Activated CD4-positive, alpha-beta T cell treated with anti-CD3 and anti-CD28 coated beads, Interleukin-2, amount 10 ng/mL, durations not matched to agents 24 days and 14 days (primary cell): ENCODE data around the gene MACROD2. TPM values are rescaled to one million over a fixed set of nuclear protein-coding genes. Genes with fewer than 3 reads are reported as not detected.

Source experiments
- DNase-seq: peaks from one replicate; pipeline ENCODE4 v3.0.0; 2022
- H3K27ac Mint-ChIP-seq: one replicate; pipeline ENCODE4 v1.8.0; 2022; ENCODE audit warnings: mild to moderate bottlenecking, mixed read lengths
- H3K27me3 Mint-ChIP-seq: one replicate; pipeline ENCODE4 v1.8.0; 2022; ENCODE audit warnings: mixed read lengths
- H3K36me3 Mint-ChIP-seq: one replicate; pipeline ENCODE4 v1.8.0; 2022; ENCODE audit warnings: low read depth, mild to moderate bottlenecking, mixed read lengths
- H3K4me1 Mint-ChIP-seq: one replicate; pipeline ENCODE4 v1.8.0; 2021; ENCODE audit warnings: mixed read lengths
- H3K4me3 Mint-ChIP-seq: one replicate; pipeline ENCODE4 v1.8.0; 2022; ENCODE audit warnings: mild to moderate bottlenecking, moderate library complexity, mixed read lengths
- H3K9me3 Mint-ChIP-seq: one replicate; pipeline ENCODE4 v1.8.0; 2021; ENCODE audit warnings: mixed read lengths
- intact Hi-C: fragments of 100-400 bp; cut with micrococcal nuclease; formaldehyde crosslinking; loops from one replicate; pipeline ENCODE4 v1.15.1; 2023
- total RNA-seq: library from RNA; stranded (reverse); gene quantifications from 2 replicates; pipeline ENCODE4 v1.2.3, GENCODE V29; 2022

MACROD2 gene
- total RNA-seq, 1 donor from 2014 or later, result not detected

GRCh38 chr20:15655295-15655874 lies 1660.1 kb downstream of the MACROD2 start:
- intact Hi-C loops, result no loop called here
- H3K4me1 Mint-ChIP-seq, result no peaks in the 10 kb centered on the region
- H3K36me3 Mint-ChIP-seq, result no peaks in the 10 kb centered on the region
- H3K27me3 Mint-ChIP-seq, result no peaks in the 10 kb centered on the region
- H3K9me3 Mint-ChIP-seq, result no peaks in the 10 kb centered on the region
- no peak for DNase-seq
- H3K4me3 Mint-ChIP-seq, result no peak overlapping the region
- H3K27ac Mint-ChIP-seq, result no peak overlapping the region

- H3K4me3 Mint-ChIP-seq, result no peak overlapping the region
- no peaks in the 10 kb centered on the region for H3K4me1 Mint-ChIP-seq
- no peaks in the 10 kb centered on the region for H3K36me3 Mint-ChIP-seq
- intact Hi-C loops, result no loop called here
- no peak for DNase-seq
- H3K27me3 Mint-ChIP-seq, result no peaks in the 10 kb centered on the region
- H3K9me3 Mint-ChIP-seq, result no peaks in the 10 kb centered on the region
- no peak overlapping the region for H3K27ac Mint-ChIP-seq
Measured at GRCh38 chr20:15656124-15656523, 1660.8 kb downstream of the MACROD2 start.

- intact Hi-C loops, result no loop called here
- H3K36me3 Mint-ChIP-seq, result no peaks in the 10 kb centered on the region
- H3K4me3 Mint-ChIP-seq, result no peak overlapping the region
- H3K9me3 Mint-ChIP-seq, result no peaks in the 10 kb centered on the region
- H3K27me3 Mint-ChIP-seq, result no peaks in the 10 kb centered on the region
- DNase-seq, result no peak
- no peak overlapping the region for H3K27ac Mint-ChIP-seq
- H3K4me1 Mint-ChIP-seq, result no peaks in the 10 kb centered on the region
Measured at GRCh38 chr20:15658295-15658694, 1663.0 kb downstream of the MACROD2 start.

- Mint-ChIP-seq H3K36me3 (no peaks in the 10 kb centered on the region), H3K27me3 (no peaks in the 10 kb centered on the region), H3K4me1 (no peaks in the 10 kb centered on the region), H3K9me3 (peaks cover 3% of the 10 kb centered on the region), H3K4me3 (no peak overlapping the region), H3K27ac (no peak overlapping the region)
- intact Hi-C loops, result no loop called here
- DNase-seq, result no peak
Measured at GRCh38 chr20:15673206-15673605, 1677.9 kb downstream of the MACROD2 start.

GRCh38 chr20:15674253-15675060 lies 1679.1 kb downstream of the MACROD2 start:
- DNase-seq, result no peak
- no peak overlapping the region for H3K4me3 Mint-ChIP-seq

GRCh38 chr20:15675061-15675514 lies 1679.8 kb downstream of the MACROD2 start:
- no peak for DNase-seq
- no peak overlapping the region for H3K27ac Mint-ChIP-seq
- intact Hi-C loops, result no loop called here
- H3K4me3 Mint-ChIP-seq, result no peak overlapping the region
- H3K27me3 Mint-ChIP-seq, result no peaks in the 10 kb centered on the region
- no peaks in the 10 kb centered on the region for H3K4me1 Mint-ChIP-seq
- no peaks in the 10 kb centered on the region for H3K36me3 Mint-ChIP-seq
- H3K9me3 Mint-ChIP-seq, result peaks cover 3% of the 10 kb centered on the region

More at GRCh38 chr20:15674253-15675060, 1679.1 kb downstream of the MACROD2 start:
- Mint-ChIP-seq H3K27ac (no peak overlapping the region), H3K9me3 (peaks cover 3% of the 10 kb centered on the region), H3K36me3 (no peaks in the 10 kb centered on the region), H3K27me3 (no peaks in the 10 kb centered on the region), H3K4me1 (no peaks in the 10 kb centered on the region)
- intact Hi-C loops, result no loop called here

- Mint-ChIP-seq H3K27me3 (no peaks in the 10 kb centered on the region), H3K27ac (no peak overlapping the region), H3K9me3 (peaks cover 4% of the 10 kb centered on the region), H3K4me1 (no peaks in the 10 kb centered on the region), H3K36me3 (no peaks in the 10 kb centered on the region), H3K4me3 (no peak overlapping the region)
- DNase-seq, result no peak
- intact Hi-C loops, result no loop called here
Measured at GRCh38 chr20:15675813-15676484, 1680.6 kb downstream of the MACROD2 start.

GRCh38 chr20:15676815-15677214 lies 1681.5 kb downstream of the MACROD2 start:
- Mint-ChIP-seq H3K4me1 (no peaks in the 10 kb centered on the region), H3K27me3 (no peaks in the 10 kb centered on the region), H3K9me3 (peaks cover 9% of the 10 kb centered on the region), H3K36me3 (no peaks in the 10 kb centered on the region), H3K27ac (no peak overlapping the region), H3K4me3 (no peak overlapping the region)
- intact Hi-C loops, result no loop called here
- DNase-seq, result no peak

- Mint-ChIP-seq H3K27ac (no peak overlapping the region), H3K9me3 (peaks cover 5% of the 10 kb centered on the region), H3K36me3 (no peaks in the 10 kb centered on the region), H3K4me1 (no peaks in the 10 kb centered on the region), H3K27me3 (no peaks in the 10 kb centered on the region), H3K4me3 (no peak overlapping the region)
- DNase-seq, result no peak
- intact Hi-C loops, result no loop called here
Measured at GRCh38 chr20:15682690-15683089, 1687.4 kb downstream of the MACROD2 start.

- H3K4me3 Mint-ChIP-seq, result no peak overlapping the region
Measured at GRCh38 chr20:15692570-15692969, 1697.3 kb downstream of the MACROD2 start.

GRCh38 chr20:15699431-15700146 lies 1704.3 kb downstream of the MACROD2 start:
- intact Hi-C loops, result loop anchor here (10.0 kb wide), 1 partner anchor 775 kb away; no protein-coding TSS in a partner anchor
- no peak for DNase-seq
- Mint-ChIP-seq H3K27me3 (no peaks in the 10 kb centered on the region), H3K27ac (no peak overlapping the region), H3K9me3 (peaks cover 2% of the 10 kb centered on the region), H3K4me3 (no peak overlapping the region), H3K4me1 (no peaks in the 10 kb centered on the region), H3K36me3 (no peaks in the 10 kb centered on the region)

More at GRCh38 chr20:15692570-15692969, 1697.3 kb downstream of the MACROD2 start:
- H3K36me3 Mint-ChIP-seq, result no peaks in the 10 kb centered on the region
- no peak for DNase-seq
- H3K9me3 Mint-ChIP-seq, result peaks cover 12% of the 10 kb centered on the region
- no peaks in the 10 kb centered on the region for H3K27me3 Mint-ChIP-seq
- intact Hi-C loops, result no loop called here
- no peak overlapping the region for H3K27ac Mint-ChIP-seq
- no peaks in the 10 kb centered on the region for H3K4me1 Mint-ChIP-seq

- DNase-seq, result no peak
- no peaks in the 10 kb centered on the region for H3K4me1 Mint-ChIP-seq
- no peaks in the 10 kb centered on the region for H3K36me3 Mint-ChIP-seq
- no peak overlapping the region for H3K27ac Mint-ChIP-seq
- intact Hi-C loops, result loop anchor here (10.0 kb wide), 1 partner anchor 775 kb away; no protein-coding TSS in a partner anchor
- no peaks in the 10 kb centered on the region for H3K9me3 Mint-ChIP-seq
- H3K27me3 Mint-ChIP-seq, result no peaks in the 10 kb centered on the region
- no peak overlapping the region for H3K4me3 Mint-ChIP-seq
Measured at GRCh38 chr20:15700147-15700765, 1704.9 kb downstream of the MACROD2 start.

GRCh38 chr20:15702161-15702560 lies 1706.8 kb downstream of the MACROD2 start:
- H3K27me3 Mint-ChIP-seq, result no peaks in the 10 kb centered on the region
- DNase-seq, result no peak
- intact Hi-C loops, result loop anchor here (10.0 kb wide), 1 partner anchor 773 kb away; no protein-coding TSS in a partner anchor
- H3K9me3 Mint-ChIP-seq, result no peaks in the 10 kb centered on the region
- H3K4me3 Mint-ChIP-seq, result no peak overlapping the region
- no peaks in the 10 kb centered on the region for H3K4me1 Mint-ChIP-seq
- H3K36me3 Mint-ChIP-seq, result no peaks in the 10 kb centered on the region
- H3K27ac Mint-ChIP-seq, result no peak overlapping the region
